ENCODE results near the gene LMO1.

Gene LMO1

GRCh38 chr11:8285796-8286195, 22.1 kb upstream of the LMO1 start:
- Histone ChIP-seq H3K27ac (ENCODE audit: low read depth, low read length) (no peak overlapping the region), H3K27me3 (ENCODE audit: control insufficient read depth, insufficient read depth, low read length) (peaks cover 2% of the 10 kb centered on the region), H3K36me3 (ENCODE audit: control insufficient read depth, insufficient read depth, low read length) (no peaks in the 10 kb centered on the region), H3K9ac (ENCODE audit: low read length) (no peak overlapping the region), H3K4me1 (ENCODE audit: control insufficient read depth, insufficient read depth, low read length) (no peaks in the 10 kb centered on the region), H3K4me3 (ENCODE audit: low read length) (no peak overlapping the region)

GRCh38 chr11:8285228-8285627, 21.6 kb upstream of the LMO1 start:
- H3K36me3 ChIP-seq (ENCODE audit: control insufficient read depth, insufficient read depth, low read length) = no peaks in the 10 kb centered on the region
- peaks cover 2% of the 10 kb centered on the region for H3K27me3 ChIP-seq (ENCODE audit: control insufficient read depth, insufficient read depth, low read length)
- H3K4me1 ChIP-seq (ENCODE audit: control insufficient read depth, insufficient read depth, low read length) = no peaks in the 10 kb centered on the region
- H3K4me3 ChIP-seq (ENCODE audit: low read length) = no peak overlapping the region
- H3K27ac ChIP-seq (ENCODE audit: low read depth, low read length) = no peak overlapping the region
- no peak overlapping the region for H3K9ac ChIP-seq (ENCODE audit: low read length)

GRCh38 chr11:8283465-8284230, 20.0 kb upstream of the LMO1 start:
- Histone ChIP-seq H3K27me3 (ENCODE audit: control insufficient read depth, insufficient read depth, low read length) (peaks cover 2% of the 10 kb centered on the region), H3K36me3 (ENCODE audit: control insufficient read depth, insufficient read depth, low read length) (no peaks in the 10 kb centered on the region), H3K9ac (ENCODE audit: low read length) (no peak overlapping the region), H3K27ac (ENCODE audit: low read depth, low read length) (no peak overlapping the region), H3K4me1 (ENCODE audit: control insufficient read depth, insufficient read depth, low read length) (no peaks in the 10 kb centered on the region), H3K4me3 (ENCODE audit: low read length) (no peak overlapping the region)

GRCh38 chr11:8283100-8283464, 19.4 kb upstream of the LMO1 start:
- H3K4me1 ChIP-seq (ENCODE audit: control insufficient read depth, insufficient read depth, low read length) = no peaks in the 10 kb centered on the region
- no peak overlapping the region for H3K4me3 ChIP-seq (ENCODE audit: low read length)
- no peak overlapping the region for H3K9ac ChIP-seq (ENCODE audit: low read length)
- no peak overlapping the region for H3K27ac ChIP-seq (ENCODE audit: low read depth, low read length)
- no peaks in the 10 kb centered on the region for H3K36me3 ChIP-seq (ENCODE audit: control insufficient read depth, insufficient read depth, low read length)
- H3K27me3 ChIP-seq (ENCODE audit: control insufficient read depth, insufficient read depth, low read length) = peaks cover 2% of the 10 kb centered on the region

DNA sequence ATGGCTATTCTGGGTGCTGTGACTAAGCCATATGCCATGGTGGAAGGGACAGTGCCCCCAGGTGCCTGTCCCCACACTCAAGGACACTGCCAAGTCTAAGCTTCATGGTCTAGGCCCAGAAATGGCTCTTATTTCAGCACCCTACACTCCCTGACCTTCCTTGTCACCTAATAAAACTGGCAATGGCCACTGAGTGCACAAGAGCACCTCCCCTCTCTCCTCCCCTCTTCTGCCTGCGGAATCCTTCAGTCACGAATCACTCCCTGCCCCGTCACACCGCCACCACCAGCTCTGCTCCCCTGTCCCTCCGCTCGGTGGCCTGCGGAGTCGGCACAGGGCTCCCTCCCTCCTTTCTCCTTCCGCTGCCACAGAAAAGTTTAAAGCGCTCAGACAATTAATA, 19.0 kb upstream of the LMO1 start:
- Histone ChIP-seq H3K4me3 (ENCODE audit: low read length) (no peak overlapping the region), H3K27ac (ENCODE audit: low read depth, low read length) (no peak overlapping the region), H3K4me1 (ENCODE audit: control insufficient read depth, insufficient read depth, low read length) (no peaks in the 10 kb centered on the region), H3K36me3 (ENCODE audit: control insufficient read depth, insufficient read depth, low read length) (no peaks in the 10 kb centered on the region), H3K9ac (ENCODE audit: low read length) (no peak overlapping the region), H3K27me3 (ENCODE audit: control insufficient read depth, insufficient read depth, low read length) (peaks cover 2% of the 10 kb centered on the region)

GRCh38 chr11:8281266-8281665, 17.6 kb upstream of the LMO1 start:
- no peaks in the 10 kb centered on the region for H3K36me3 ChIP-seq (ENCODE audit: control insufficient read depth, insufficient read depth, low read length)
- H3K27me3 ChIP-seq (ENCODE audit: control insufficient read depth, insufficient read depth, low read length) = peaks cover 2% of the 10 kb centered on the region
- H3K9ac ChIP-seq (ENCODE audit: low read length) = no peak overlapping the region
- no peak overlapping the region for H3K4me3 ChIP-seq (ENCODE audit: low read length)
- no peak overlapping the region for H3K27ac ChIP-seq (ENCODE audit: low read depth, low read length)
- no peaks in the 10 kb centered on the region for H3K4me1 ChIP-seq (ENCODE audit: control insufficient read depth, insufficient read depth, low read length)

GRCh38 chr11:8277691-8278090, 14.0 kb upstream of the LMO1 start:
- Histone ChIP-seq H3K27ac (ENCODE audit: low read depth, low read length) (no peak overlapping the region), H3K9ac (ENCODE audit: low read length) (no peak overlapping the region), H3K4me3 (ENCODE audit: low read length) (no peak overlapping the region), H3K27me3 (ENCODE audit: control insufficient read depth, insufficient read depth, low read length) (no peaks in the 10 kb centered on the region), H3K4me1 (ENCODE audit: control insufficient read depth, insufficient read depth, low read length) (no peaks in the 10 kb centered on the region), H3K36me3 (ENCODE audit: control insufficient read depth, insufficient read depth, low read length) (no peaks in the 10 kb centered on the region)

DNA sequence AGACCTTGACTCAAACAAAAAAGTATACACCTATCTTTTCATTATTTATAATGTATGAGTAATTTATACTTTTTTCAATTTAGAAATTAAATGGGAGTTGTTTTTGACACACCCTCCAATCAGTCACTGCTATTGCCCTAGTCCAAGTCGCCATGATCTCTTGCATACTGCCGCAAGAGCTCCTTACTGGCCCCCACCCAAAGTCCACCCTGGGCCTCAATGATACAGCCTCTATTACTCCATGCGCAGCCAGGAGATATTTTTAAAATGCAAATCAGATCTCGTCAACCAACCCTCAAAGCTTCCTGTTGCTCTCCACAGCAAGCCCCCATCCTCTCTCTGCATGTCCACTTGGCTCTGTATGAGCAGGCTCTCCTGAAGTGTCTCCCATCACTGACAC, 12.8 kb upstream of the LMO1 start:
- Histone ChIP-seq H3K36me3 (ENCODE audit: control insufficient read depth, insufficient read depth, low read length) (no peaks in the 10 kb centered on the region), H3K4me3 (ENCODE audit: low read length) (no peak overlapping the region), H3K9ac (ENCODE audit: low read length) (no peak overlapping the region), H3K27me3 (ENCODE audit: control insufficient read depth, insufficient read depth, low read length) (no peaks in the 10 kb centered on the region), H3K4me1 (ENCODE audit: control insufficient read depth, insufficient read depth, low read length) (no peaks in the 10 kb centered on the region), H3K27ac (ENCODE audit: low read depth, low read length) (no peak overlapping the region)

- Histone ChIP-seq H3K27ac (ENCODE audit: low read depth, low read length) (no peak overlapping the region), H3K9ac (ENCODE audit: low read length) (no peak overlapping the region), H3K4me1 (ENCODE audit: control insufficient read depth, insufficient read depth, low read length) (no peaks in the 10 kb centered on the region), H3K4me3 (ENCODE audit: low read length) (no peak overlapping the region), H3K36me3 (ENCODE audit: control insufficient read depth, insufficient read depth, low read length) (no peaks in the 10 kb centered on the region), H3K27me3 (ENCODE audit: control insufficient read depth, insufficient read depth, low read length) (peaks cover 7% of the 10 kb centered on the region)
Observed at GRCh38 chr11:8273287-8273686, 9.6 kb upstream of the LMO1 start.

DNA sequence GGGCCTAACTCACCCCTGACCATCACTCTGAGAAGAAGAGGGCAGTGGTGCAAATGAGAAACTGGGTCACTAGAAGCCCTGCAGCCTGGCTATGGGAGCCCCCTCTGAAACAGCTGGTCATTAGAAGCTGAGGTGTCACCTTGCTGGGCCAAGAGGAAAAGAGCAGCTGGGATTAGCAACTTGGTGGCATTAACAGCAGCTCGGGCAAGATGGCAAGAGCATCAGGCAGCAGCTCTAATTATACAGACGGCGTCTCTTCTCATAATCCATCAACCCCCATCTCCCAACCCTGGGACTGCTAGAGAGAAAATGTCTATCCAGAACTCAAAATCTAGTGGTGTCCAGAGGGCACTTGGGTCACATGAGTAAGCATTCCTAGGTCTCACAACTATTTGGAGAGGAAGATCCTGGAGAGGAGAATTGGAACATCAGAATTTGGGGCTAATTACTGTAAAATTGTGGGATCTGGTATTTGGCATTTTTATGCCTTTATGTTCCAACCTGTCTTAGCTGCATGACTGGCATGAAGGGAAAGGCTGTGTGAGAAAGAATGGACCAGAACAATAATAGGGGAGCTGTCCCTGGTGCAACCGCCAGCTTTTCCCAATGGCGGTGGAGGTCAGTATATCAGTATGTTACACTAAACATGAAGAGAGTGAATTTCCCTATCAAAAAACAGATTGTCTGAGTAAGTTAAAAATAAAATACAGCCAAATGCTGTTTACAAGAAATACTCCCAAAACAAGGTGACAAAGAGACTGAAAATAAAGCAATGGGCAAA, 7.6 kb upstream of the LMO1 start:
- H3K4me1 ChIP-seq (ENCODE audit: control insufficient read depth, insufficient read depth, low read length) = no peaks in the 10 kb centered on the region
- H3K27ac ChIP-seq (ENCODE audit: low read depth, low read length) = no peak overlapping the region
- no peaks in the 10 kb centered on the region for H3K36me3 ChIP-seq (ENCODE audit: control insufficient read depth, insufficient read depth, low read length)
- peaks cover 18% of the 10 kb centered on the region for H3K27me3 ChIP-seq (ENCODE audit: control insufficient read depth, insufficient read depth, low read length)
- no peak overlapping the region for H3K4me3 ChIP-seq (ENCODE audit: low read length)
- H3K9ac ChIP-seq (ENCODE audit: low read length) = no peak overlapping the region

- Histone ChIP-seq H3K36me3 (ENCODE audit: control insufficient read depth, insufficient read depth, low read length) (no peaks in the 10 kb centered on the region), H3K27ac (ENCODE audit: low read depth, low read length) (no peak overlapping the region), H3K9ac (ENCODE audit: low read length) (no peak overlapping the region), H3K27me3 (ENCODE audit: control insufficient read depth, insufficient read depth, low read length) (peaks cover 24% of the 10 kb centered on the region), H3K4me1 (ENCODE audit: control insufficient read depth, insufficient read depth, low read length) (no peaks in the 10 kb centered on the region), H3K4me3 (ENCODE audit: low read length) (no peak overlapping the region)
Observed at GRCh38 chr11:8269636-8270035, 6.0 kb upstream of the LMO1 start.

GRCh38 chr11:8268530-8269400, 5.1 kb upstream of the LMO1 start:
- H3K27ac ChIP-seq (ENCODE audit: low read depth, low read length) = no peak overlapping the region
- H3K36me3 ChIP-seq (ENCODE audit: control insufficient read depth, insufficient read depth, low read length) = no peaks in the 10 kb centered on the region
- H3K9ac ChIP-seq (ENCODE audit: low read length) = no peak overlapping the region
- peak overlapping the region; percentile 19 for H3K4me3 ChIP-seq (ENCODE audit: low read length)
- H3K4me1 ChIP-seq (ENCODE audit: control insufficient read depth, insufficient read depth, low read length) = no peaks in the 10 kb centered on the region
- H3K27me3 ChIP-seq (ENCODE audit: control insufficient read depth, insufficient read depth, low read length) = peaks cover 24% of the 10 kb centered on the region

Data from rectal smooth muscle tissue (tissue), 1 donor.